Mucosa of gallbladder (tissue), 1 donor: ENCODE measurements around the gene MYCT1. TPM values are rescaled to one million over a fixed set of nuclear protein-coding genes. Genes with fewer than 3 reads are reported as not detected.

ENCODE experiments used
- DNase-seq: peaks from one replicate; pipeline ENCODE4 v3.0.0-alpha.2; 2020; ENCODE audit warnings: low spot score
- total RNA-seq: library from RNA; stranded (reverse); gene quantifications from one replicate; pipeline ENCODE4 v1.2.1, GENCODE V29; 2021
- donor health status: DM: no; HTN: no; CAD: no.

The MYCT1 gene
- total RNA-seq, 1 donor from 2014 or later, result 6.8 TPM

- DNase-seq, result no peak
Observed at GRCh38 chr6:152721956-152722355, 24.3 kb downstream of the MYCT1 start.

GRCh38 chr6:152723398-152723797 lies 25.7 kb downstream of the MYCT1 start:
- no peak for DNase-seq

- DNase-seq, result no peak
Observed at GRCh38 chr6:152726313-152726712, 28.6 kb downstream of the MYCT1 start.

GRCh38 chr6:152727507-152727906 lies 29.8 kb downstream of the MYCT1 start:
- no peak for DNase-seq

- no peak for DNase-seq
Observed at GRCh38 chr6:152734630-152735029, 36.9 kb downstream of the MYCT1 start.

- DNase-seq, result no peak
Observed at GRCh38 chr6:152736687-152737273, 39.1 kb downstream of the MYCT1 start.

GRCh38 chr6:152745509-152746171 lies 47.9 kb downstream of the MYCT1 start:
- DNase-seq, result no peak

GRCh38 chr6:152746172-152746553 lies 48.5 kb downstream of the MYCT1 start:
- no peak for DNase-seq

GRCh38 chr6:152748843-152749242 lies 51.1 kb downstream of the MYCT1 start:
- DNase-seq, result no peak

- no peak for DNase-seq
Observed at GRCh38 chr6:152749336-152749735, 51.6 kb downstream of the MYCT1 start.

GRCh38 chr6:152750694-152751093 lies 53.0 kb downstream of the MYCT1 start, which contains the start of gene VIP:
VIP (plus strand) TSS chr6:152750797; CDS start chr6:152752178, 1,381 bp downstream.
- no peak for DNase-seq

GRCh38 chr6:152765331-152765730 lies 67.6 kb downstream of the MYCT1 start:
- DNase-seq, result no peak

- no peak for DNase-seq
Observed at GRCh38 chr6:152769159-152769558, 71.5 kb downstream of the MYCT1 start.

GRCh38 chr6:152769993-152770392 lies 72.3 kb downstream of the MYCT1 start:
- no peak for DNase-seq

- DNase-seq, result no peak
Observed at GRCh38 chr6:152771061-152771687, 73.5 kb downstream of the MYCT1 start.

Other genes starting within 250 kb of the MYCT1 start
- 65.6 TPM for gene SYNE1, start 60.5 kb upstream of the MYCT1 start, total RNA-seq
- gene VIP, start 52.9 kb downstream of the MYCT1 start, total RNA-seq, result 3.0 TPM